HG02588 (cell line): ENCODE results near the gene CTDSP1.
A peak's percentile ranks its signal among the peaks of the same experiment; 100 is the strongest.

Experiments
- ATAC-seq: cut with Tn5 transposase; IDR thresholded peaks from one replicate; pipeline ENCODE4 v1.9.1; 2021; ENCODE audit warnings: mild to moderate bottlenecking, moderate library complexity; ENCODE audit not compliant: unreplicated experiment

Gene CTDSP1, protein sequence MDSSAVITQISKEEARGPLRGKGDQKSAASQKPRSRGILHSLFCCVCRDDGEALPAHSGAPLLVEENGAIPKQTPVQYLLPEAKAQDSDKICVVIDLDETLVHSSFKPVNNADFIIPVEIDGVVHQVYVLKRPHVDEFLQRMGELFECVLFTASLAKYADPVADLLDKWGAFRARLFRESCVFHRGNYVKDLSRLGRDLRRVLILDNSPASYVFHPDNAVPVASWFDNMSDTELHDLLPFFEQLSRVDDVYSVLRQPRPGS

DNA sequence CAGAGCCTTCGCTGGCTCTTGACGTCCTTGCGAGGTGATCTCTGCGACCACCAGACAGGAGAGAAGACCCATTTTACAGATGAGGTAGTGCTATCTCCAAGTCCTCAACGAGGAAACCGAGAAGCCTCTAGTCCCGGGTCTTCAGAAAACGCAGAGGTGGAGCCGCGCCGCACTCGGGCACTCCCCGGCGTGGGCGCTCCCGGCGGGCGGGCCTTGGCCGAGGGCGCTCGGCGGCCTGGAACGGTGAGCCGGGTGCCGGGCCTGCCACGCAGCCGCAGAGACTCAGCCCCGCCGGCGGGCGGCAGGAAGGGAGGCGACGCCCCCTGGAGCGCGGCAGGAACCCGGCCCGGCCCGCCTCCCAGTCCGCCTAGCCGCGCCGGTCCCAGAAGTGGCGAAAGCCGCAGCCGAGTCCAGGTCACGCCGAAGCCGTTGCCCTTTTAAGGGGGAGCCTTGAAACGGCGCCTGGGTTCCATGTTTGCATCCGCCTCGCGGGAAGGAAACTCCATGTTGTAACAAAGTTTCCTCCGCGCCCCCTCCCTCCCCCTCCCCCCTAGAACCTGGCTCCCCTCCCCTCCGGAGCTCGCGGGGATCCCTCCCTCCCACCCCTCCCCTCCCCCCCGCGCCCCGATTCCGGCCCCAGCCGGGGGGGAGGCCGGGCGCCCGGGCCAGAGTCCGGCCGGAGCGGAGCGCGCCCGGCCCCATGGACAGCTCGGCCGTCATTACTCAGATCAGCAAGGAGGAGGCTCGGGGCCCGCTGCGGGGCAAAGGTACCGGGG, at the start of gene CTDSP1:
CTDSP1 (plus strand) TSS at position 478 of the 776 bp plus-strand sequence; CDS start at position 701, 223 bp downstream.
- peak; percentile 40 for ATAC-seq

DNA sequence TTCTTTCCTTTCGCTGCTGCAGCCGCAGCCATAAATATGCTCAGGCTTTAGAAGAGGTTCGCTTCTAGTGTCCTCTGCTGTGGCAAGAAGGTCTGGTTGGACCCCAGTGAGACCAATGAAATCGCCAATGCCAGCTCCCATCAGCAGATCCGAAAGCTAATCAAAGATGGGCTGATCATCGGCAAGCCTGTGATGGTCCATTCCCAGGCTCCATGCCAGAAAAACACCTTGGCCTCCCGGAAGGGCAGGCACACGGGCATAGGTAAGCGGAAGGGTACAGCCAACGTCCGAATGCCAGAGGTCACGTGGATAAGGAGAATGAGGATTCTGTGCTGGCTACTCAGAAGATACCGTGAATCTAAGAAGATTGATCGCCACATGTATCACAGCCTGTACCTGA, 45.6 kb upstream of the CTDSP1 start:
- no peak for ATAC-seq

DNA sequence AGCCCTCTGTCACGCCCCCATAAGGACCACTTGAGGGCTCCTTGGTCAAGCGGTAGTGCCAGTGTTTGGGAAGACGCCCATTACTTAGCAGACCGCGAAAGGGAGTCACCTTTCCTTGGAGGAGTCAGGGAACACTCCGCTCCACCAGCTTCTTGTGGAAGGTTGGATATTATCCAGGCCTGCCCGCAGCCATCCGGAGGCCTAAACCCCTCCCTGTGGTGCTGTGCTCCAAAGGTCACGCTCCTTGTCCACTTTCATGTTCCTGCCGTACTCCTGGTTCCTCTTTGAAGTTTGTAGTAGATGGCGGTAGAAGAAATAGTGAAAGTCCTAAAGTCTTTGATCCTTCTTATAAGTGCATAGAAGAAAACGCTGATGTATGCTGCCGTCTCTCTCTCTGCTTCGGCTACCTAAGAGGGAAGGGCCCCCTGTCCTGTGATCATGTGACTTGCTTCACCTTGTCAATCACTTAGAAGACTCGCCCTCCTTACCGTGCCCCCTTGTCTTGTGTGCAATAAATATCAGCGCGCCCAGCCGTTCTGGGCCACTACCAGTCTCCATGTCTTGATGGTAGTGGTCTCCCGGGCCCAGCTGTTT, 44.7 kb upstream of the CTDSP1 start:
- ATAC-seq, result no peak

GRCh38 chr2:218357236-218358177, 42.2 kb upstream of the CTDSP1 start:
- no peak for ATAC-seq

GRCh38 chr2:218360453-218360852, 39.2 kb upstream of the CTDSP1 start:
- no peak for ATAC-seq

DNA sequence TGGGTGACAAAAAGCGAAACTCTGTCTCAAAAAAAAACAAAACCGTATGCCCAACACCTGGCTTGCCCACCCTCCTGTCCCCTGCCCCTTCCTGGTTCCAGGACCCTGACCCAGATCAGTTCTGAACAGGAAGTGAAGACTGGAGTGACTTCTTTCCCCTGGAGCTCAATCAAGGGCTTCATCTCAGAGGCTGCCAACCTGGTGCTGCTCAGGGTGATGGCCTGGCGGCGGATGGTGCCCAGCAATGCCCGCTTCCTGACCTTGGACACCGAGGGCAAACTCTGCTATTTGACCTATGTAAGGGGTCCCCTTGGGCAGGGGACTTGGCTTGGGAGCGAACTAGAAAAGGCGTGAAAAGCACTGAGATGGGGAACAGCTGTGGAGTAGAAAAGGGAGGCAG, 37.1 kb upstream of the CTDSP1 start:
- ATAC-seq, result no peak

DNA sequence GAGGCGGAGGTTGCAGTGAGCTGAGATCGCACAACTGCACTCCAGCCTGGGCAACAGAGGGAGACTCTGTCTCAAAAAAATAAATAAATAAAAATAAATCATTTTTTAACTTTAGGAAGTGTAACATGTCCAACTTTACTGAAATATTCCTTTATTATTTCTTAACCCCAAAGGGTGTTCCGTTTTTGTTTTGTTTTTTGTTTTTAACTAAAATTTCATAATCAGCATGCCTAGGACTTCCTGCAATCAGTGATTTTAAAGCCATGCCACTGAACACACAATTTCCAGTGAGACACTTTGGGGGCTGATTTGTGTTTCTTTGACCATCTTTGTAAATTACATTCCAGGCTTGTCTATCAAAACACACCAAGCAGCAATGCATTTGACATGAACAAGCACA, 35.9 kb upstream of the CTDSP1 start:
- no peak for ATAC-seq

GRCh38 chr2:218364196-218364595, 35.5 kb upstream of the CTDSP1 start:
- ATAC-seq, result no peak

GRCh38 chr2:218366621-218367414, 32.9 kb upstream of the CTDSP1 start:
- ATAC-seq, result no peak

DNA sequence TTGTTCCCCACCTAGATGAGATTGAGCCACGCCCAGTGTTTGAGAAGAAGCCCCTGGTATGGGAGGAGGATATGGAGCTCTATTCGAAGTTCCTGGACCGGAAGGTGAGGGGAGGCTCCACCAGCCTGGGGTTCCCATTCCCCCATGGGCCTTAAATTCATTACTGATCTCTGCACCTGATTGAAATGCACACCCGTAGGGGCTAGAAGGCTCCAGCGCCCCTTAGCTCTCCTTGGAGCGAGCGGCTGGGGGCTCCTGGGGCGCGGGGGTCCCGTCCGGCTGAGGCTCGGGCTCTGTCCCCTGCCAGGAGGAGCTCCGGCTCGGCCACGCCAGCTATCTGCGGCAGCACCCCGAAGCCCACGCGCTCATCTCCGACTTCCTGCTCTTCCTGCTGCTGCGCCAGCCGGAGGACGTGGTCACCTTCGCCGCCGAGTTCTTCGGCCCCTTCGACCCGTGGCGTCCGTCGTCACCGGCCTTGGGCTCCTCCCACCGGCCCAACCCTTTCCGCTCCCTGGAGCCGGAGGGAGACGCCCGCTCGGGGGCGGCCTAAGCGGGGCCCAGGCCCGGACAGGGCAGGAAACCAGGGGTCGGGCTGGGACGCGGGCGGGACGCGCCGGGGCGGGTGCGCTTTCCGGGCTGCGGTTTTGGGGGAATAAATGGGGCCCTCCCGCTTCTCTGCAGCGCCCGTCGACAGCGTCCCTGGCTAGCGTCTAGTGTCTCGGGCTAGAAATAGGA, 32.1 kb upstream of the CTDSP1 start:
- peak; percentile 98 for ATAC-seq

GRCh38 chr2:218368150-218368528, 31.5 kb upstream of the CTDSP1 start:
- ATAC-seq, result no peak

- no peak for ATAC-seq
These were observed 31.0 kb upstream of the CTDSP1 start for GRCh38 chr2:218368621-218369153.

GRCh38 chr2:218369330-218369729, 30.3 kb upstream of the CTDSP1 start:
- ATAC-seq, result no peak

- no peak for ATAC-seq
These were observed 29.1 kb upstream of the CTDSP1 start for GRCh38 chr2:218370410-218371063.

GRCh38 chr2:218371983-218372350, 27.7 kb upstream of the CTDSP1 start:
- no peak for ATAC-seq

- no peak for ATAC-seq
These were observed 24.9 kb upstream of the CTDSP1 start for GRCh38 chr2:218374795-218375194.

DNA sequence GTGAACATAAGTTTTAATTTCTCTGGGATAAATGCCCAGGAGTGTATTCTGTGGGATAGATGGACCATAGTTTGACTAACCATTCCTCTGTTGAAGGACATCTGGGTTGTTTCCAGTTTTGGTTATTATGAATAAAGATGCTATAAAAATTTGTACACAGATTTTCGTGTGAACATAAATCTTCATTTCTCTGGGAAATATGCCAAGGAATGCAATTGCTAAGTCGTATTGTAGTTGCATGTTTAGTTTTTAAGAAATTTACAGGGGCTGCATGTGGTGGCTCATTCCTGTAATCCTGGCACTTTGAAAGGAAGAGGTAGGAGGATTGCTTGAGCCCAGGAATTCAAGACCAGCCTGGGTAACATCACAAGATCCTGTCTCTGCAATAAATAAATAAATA, 24.5 kb upstream of the CTDSP1 start:
- ATAC-seq, result no peak

DNA sequence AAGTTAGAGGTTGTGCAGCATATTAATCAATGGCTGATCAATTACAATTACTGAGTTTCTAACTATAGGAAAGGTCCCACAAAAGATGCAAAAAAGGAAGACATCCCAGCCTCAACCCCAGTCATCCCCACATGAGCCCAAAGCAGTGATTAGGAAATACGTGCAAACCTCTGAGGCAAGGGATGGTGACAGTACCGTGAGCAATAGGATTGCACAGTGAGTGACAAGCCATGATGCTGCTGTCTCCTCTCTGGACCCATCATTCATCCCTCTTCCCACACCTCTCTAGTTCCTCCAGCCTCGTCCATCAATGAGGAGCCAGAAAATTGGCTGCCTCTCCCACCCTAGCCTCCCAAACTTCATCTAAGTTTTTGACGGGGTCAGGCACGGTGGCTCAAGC, 21.6 kb upstream of the CTDSP1 start:
- ATAC-seq, result no peak

DNA sequence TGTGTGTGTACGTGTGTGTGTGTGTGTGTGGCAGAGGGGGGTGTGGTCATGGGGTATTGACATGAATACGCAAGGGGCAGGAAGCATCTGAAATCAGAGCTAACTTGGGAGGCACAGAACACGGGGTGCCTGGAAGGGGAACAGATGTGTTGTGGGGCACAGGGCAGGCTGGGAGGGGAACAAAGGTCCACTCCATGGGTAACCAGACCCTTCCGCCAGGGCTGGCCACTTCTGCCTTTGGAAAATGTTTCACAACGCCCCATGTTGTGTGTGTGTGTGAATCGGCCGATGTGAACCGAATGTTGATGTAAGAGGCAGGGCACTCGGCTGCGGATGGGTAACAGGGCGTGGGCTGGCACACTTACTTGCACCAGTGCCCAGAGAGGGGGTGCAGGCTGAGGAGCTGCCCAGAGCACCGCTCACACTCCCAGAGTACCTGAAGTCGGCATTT, 17.7 kb upstream of the CTDSP1 start, which contains the start of gene SLC11A1:
SLC11A1 (plus strand) TSS at position 358 of the 451 bp plus-strand sequence. CDS start 96 bp downstream, outside the sequence.
- no peak for ATAC-seq
